Neural progenitor cell (in vitro differentiated cells): ENCODE data around the gene KCNIP2. TPM values are rescaled to one million over a fixed set of nuclear protein-coding genes. Genes with fewer than 3 reads are reported as not detected.

Source experiments
- DNase-seq: peaks from one replicate; pipeline ENCODE4 v3.0.0-alpha.2; 2016; ENCODE audit warnings: low spot score
- H2AFZ ChIP-seq: fragments of 200-600 bp; sonication (generic); replicated peaks from 2 replicates; pipeline ENCODE4 v1.6.1; 2016; ENCODE audit warnings: antibody characterized with exemption
- H3F3A ChIP-seq: fragments of 200-600 bp; sonication (generic); 2 replicates; pipeline ENCODE4 v1.6.1; 2016; ENCODE audit warnings: antibody characterized with exemption, low read depth
- H3K27ac ChIP-seq: fragments of 200-600 bp; sonication (generic); 2 replicates; pipeline ENCODE4 v1.5.1; 2016; ENCODE audit warnings: mild to moderate bottlenecking
- H3K27me3 ChIP-seq: fragments of 200-600 bp; sonication (generic); 2 replicates; pipeline ENCODE4 v1.6.1; 2016; ENCODE audit warnings: mild to moderate bottlenecking, moderate library complexity
- H3K36me3 ChIP-seq: fragments of 200-600 bp; sonication (generic); 2 replicates; pipeline ENCODE4 v1.5.1; 2016
- H3K4me1 ChIP-seq: fragments of 200-600 bp; sonication (generic); 2 replicates; pipeline ENCODE4 v1.6.1; 2016; ENCODE audit warnings: mixed run types
- H3K4me2 ChIP-seq: fragments of 200-600 bp; sonication (generic); 2 replicates; pipeline ENCODE4 v1.6.1; 2016
- H3K4me3 ChIP-seq: fragments of 200-600 bp; sonication (generic); 2 replicates; pipeline ENCODE4 v1.5.1; 2016
- H3K79me2 ChIP-seq: fragments of 200-600 bp; sonication (generic); 2 replicates; pipeline ENCODE4 v1.6.1; 2016; ENCODE audit warnings: low read depth
- H3K9ac ChIP-seq: fragments of 200-600 bp; sonication (generic); 2 replicates; pipeline ENCODE4 v1.6.1; 2016
- H3K9me3 ChIP-seq: fragments of 200-600 bp; sonication (generic); 2 replicates; pipeline ENCODE4 v1.5.1; 2016; ENCODE audit warnings: low read depth
- H4K20me1 ChIP-seq: fragments of 200-600 bp; sonication (generic); 2 replicates; pipeline ENCODE4 v1.6.1; 2016; ENCODE audit warnings: low read depth
- H3K27ac Mint-ChIP-seq: 3 replicates; pipeline ENCODE4 v1.8.0; 2021; ENCODE audit warnings: mixed read lengths
- H3K27me3 Mint-ChIP-seq: 2 replicates; pipeline ENCODE4 v1.8.0; 2022; ENCODE audit warnings: low read depth, mild to moderate bottlenecking, inconsistent platforms, moderate library complexity, mixed read lengths; ENCODE audit not compliant: insufficient read depth
- H3K36me3 Mint-ChIP-seq: 3 replicates; pipeline ENCODE4 v1.8.0; 2021; ENCODE audit warnings: mixed read lengths
- H3K4me1 Mint-ChIP-seq: 3 replicates; pipeline ENCODE4 v1.8.0; 2021; ENCODE audit warnings: mixed read lengths
- H3K4me3 Mint-ChIP-seq: 3 replicates; pipeline ENCODE4 v1.8.0; 2021; ENCODE audit warnings: mild to moderate bottlenecking, moderate library complexity, mixed read lengths
- H3K9me3 Mint-ChIP-seq: 3 replicates; pipeline ENCODE4 v1.8.0; 2020; ENCODE audit warnings: mixed read lengths
- EZH2 ChIP-seq: fragments of 200-600 bp; sonication (generic); IDR thresholded peaks from 2 replicates; pipeline ENCODE4 v1.6.1; 2017; ENCODE audit warnings: antibody characterized with exemption, mild to moderate bottlenecking, moderate library complexity
- EZH2phosphoT487 ChIP-seq: fragments of 200-600 bp; sonication (generic); IDR thresholded peaks from 2 replicates; pipeline ENCODE4 v1.6.1; 2017; ENCODE audit warnings: antibody characterized with exemption
- total RNA-seq: library from RNA; depleted of rRNA; stranded (reverse); fragments of >200 nt; gene quantifications from 2 replicates; pipeline ENCODE4 v1.2.3, GENCODE V29; 2015; ENCODE audit warnings: low replicate concordance
- TF ChIP-seq, protein P1 (sequence below): fragments of 200-600 bp; sonication (generic); IDR thresholded peaks from 2 replicates; pipeline ENCODE4 v1.5.1; 2017; ENCODE audit warnings: antibody characterized with exemption, mild to moderate bottlenecking

KCNIP2 gene
- total RNA-seq, 1 donor from 2014 or later = 2.4 TPM

DNA sequence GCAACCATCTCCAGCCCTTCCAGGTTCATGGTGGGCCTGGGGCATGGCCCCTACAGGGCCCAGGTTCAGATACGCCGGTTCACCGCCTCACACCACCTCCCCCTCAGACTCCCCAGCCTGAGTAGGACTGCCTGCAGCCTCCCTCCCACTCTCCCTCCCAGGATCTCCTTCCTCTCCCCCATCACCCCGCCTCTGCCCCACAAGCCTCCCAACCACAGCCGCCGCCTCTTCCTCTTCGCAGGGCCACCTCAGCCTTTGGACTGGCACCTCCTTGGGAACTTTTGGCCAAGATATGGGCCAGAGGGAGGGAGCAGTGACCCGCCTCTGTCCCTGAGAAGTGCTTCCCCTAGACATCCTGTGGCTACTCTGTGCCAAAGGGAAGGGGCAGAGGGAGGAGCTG, 9.3 kb downstream of the KCNIP2 start:
- peaks cover 34% of the 10 kb centered on the region for H3F3A ChIP-seq
- peaks cover 21% of the 10 kb centered on the region for H4K20me1 ChIP-seq
- no peak overlapping the region for H3K27ac ChIP-seq
- Mint-ChIP-seq H3K9me3 (no peaks in the 10 kb centered on the region), H3K4me3 (no peak overlapping the region), H3K36me3 (no peaks in the 10 kb centered on the region), H3K4me1 (peaks cover 40% of the 10 kb centered on the region), H3K27ac (no peak overlapping the region), H3K27me3 (peaks cover 10% of the 10 kb centered on the region)
- TF ChIP-seq EZH2phosphoT487 = no peak
- TF ChIP-seq, protein P1, sequence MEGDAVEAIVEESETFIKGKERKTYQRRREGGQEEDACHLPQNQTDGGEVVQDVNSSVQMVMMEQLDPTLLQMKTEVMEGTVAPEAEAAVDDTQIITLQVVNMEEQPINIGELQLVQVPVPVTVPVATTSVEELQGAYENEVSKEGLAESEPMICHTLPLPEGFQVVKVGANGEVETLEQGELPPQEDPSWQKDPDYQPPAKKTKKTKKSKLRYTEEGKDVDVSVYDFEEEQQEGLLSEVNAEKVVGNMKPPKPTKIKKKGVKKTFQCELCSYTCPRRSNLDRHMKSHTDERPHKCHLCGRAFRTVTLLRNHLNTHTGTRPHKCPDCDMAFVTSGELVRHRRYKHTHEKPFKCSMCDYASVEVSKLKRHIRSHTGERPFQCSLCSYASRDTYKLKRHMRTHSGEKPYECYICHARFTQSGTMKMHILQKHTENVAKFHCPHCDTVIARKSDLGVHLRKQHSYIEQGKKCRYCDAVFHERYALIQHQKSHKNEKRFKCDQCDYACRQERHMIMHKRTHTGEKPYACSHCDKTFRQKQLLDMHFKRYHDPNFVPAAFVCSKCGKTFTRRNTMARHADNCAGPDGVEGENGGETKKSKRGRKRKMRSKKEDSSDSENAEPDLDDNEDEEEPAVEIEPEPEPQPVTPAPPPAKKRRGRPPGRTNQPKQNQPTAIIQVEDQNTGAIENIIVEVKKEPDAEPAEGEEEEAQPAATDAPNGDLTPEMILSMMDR = no peak
- no peak for TF ChIP-seq EZH2
- H3K9me3 ChIP-seq = no peaks in the 10 kb centered on the region
- peaks cover 26% of the 10 kb centered on the region for H3K4me1 ChIP-seq
- H3K36me3 ChIP-seq = no peaks in the 10 kb centered on the region
- no peak overlapping the region for H3K4me2 ChIP-seq
- H2AFZ ChIP-seq = no peak overlapping the region
- DNase-seq = no peak
- H3K4me3 ChIP-seq = no peak overlapping the region
- H3K79me2 ChIP-seq = no peaks in the 10 kb centered on the region
- H3K9ac ChIP-seq = no peak overlapping the region
- H3K27me3 ChIP-seq = no peaks in the 10 kb centered on the region

DNA sequence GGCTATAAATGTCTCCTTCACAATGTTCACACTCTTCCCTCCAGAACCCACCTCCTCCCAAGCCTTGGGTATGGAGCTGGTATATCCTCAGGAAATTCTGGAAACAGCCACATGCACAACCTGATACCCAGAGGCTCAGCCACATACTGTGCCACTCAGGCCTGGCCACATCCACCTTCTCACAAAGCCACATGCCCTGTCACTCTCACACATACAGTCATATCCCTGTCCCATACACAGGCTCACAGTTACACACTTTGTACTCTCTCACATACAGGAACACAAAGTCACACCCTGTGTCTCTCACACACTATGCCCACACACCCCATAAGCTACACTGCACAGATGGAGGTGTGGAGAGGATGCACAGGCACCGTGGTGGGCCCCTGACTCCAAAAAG, 10.1 kb downstream of the KCNIP2 start:
- Histone ChIP-seq H3K27ac (no peak overlapping the region), H3K4me2 (no peak overlapping the region)

DNA sequence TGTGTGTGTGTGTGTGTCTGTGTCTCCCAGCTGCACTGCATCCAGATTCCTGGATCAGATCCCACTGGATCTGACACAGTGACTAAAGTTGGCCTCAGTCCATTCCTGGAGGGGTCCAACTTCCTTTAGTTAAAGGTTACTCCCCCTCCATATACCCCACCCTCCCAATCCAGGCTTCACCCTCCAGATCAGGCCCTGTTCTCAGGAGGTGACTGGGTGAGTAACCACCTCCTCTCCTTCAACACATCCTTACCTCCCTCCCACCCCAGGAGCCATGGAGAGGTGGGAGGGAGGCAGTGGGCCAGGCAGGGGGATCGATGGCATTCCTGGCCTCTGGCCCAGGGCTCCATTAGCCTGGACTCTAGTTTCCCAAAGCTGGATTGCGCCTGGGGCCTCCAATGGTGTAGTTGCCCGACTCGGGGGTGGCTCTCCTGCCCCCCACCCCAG, 11.3 kb downstream of the KCNIP2 start:
- no peak for DNase-seq

More for the DNA sequence above, 10.1 kb downstream of the KCNIP2 start:
- Mint-ChIP-seq H3K4me1 (peaks cover 33% of the 10 kb centered on the region), H3K27ac (no peak overlapping the region), H3K4me3 (no peak overlapping the region), H3K36me3 (no peaks in the 10 kb centered on the region), H3K9me3 (no peaks in the 10 kb centered on the region), H3K27me3 (peaks cover 9% of the 10 kb centered on the region)
- peaks cover 24% of the 10 kb centered on the region for H4K20me1 ChIP-seq
- no peak overlapping the region for H3K9ac ChIP-seq
- DNase-seq = no peak
- no peak overlapping the region for H3K4me3 ChIP-seq
- H3K9me3 ChIP-seq = no peaks in the 10 kb centered on the region
- peaks cover 27% of the 10 kb centered on the region for H3K4me1 ChIP-seq
- H2AFZ ChIP-seq = no peak overlapping the region
- peaks cover 34% of the 10 kb centered on the region for H3F3A ChIP-seq
- TF ChIP-seq EZH2phosphoT487 (no peak), EZH2 (no peak)
- TF ChIP-seq, protein P1 = no peak
- no peaks in the 10 kb centered on the region for H3K79me2 ChIP-seq
- no peaks in the 10 kb centered on the region for H3K36me3 ChIP-seq
- no peaks in the 10 kb centered on the region for H3K27me3 ChIP-seq

More for the DNA sequence above, 11.3 kb downstream of the KCNIP2 start:
- H3K79me2 ChIP-seq = no peaks in the 10 kb centered on the region
- H3K9me3 Mint-ChIP-seq = no peaks in the 10 kb centered on the region
- H3K27me3 Mint-ChIP-seq = peaks cover 11% of the 10 kb centered on the region
- no peaks in the 10 kb centered on the region for H3K9me3 ChIP-seq
- no peak overlapping the region for H3K4me3 ChIP-seq
- peaks cover 27% of the 10 kb centered on the region for H4K20me1 ChIP-seq
- TF ChIP-seq, protein P1 = no peak
- TF ChIP-seq EZH2 (no peak), EZH2phosphoT487 (no peak)
- no peak overlapping the region for H3K4me3 Mint-ChIP-seq
- H3K9ac ChIP-seq = no peak overlapping the region
- peaks cover 27% of the 10 kb centered on the region for H3K4me1 ChIP-seq
- no peaks in the 10 kb centered on the region for H3K36me3 ChIP-seq
- H3K4me1 Mint-ChIP-seq = peaks cover 33% of the 10 kb centered on the region
- H3K36me3 Mint-ChIP-seq = no peaks in the 10 kb centered on the region
- H3K27me3 ChIP-seq = no peaks in the 10 kb centered on the region
- H2AFZ ChIP-seq = no peak overlapping the region
- H3K4me2 ChIP-seq = no peak overlapping the region
- H3F3A ChIP-seq = peaks cover 34% of the 10 kb centered on the region
- H3K27ac Mint-ChIP-seq = no peak overlapping the region
- H3K27ac ChIP-seq = no peak overlapping the region
